GM04503 (cell line): ENCODE measurements around the gene SLC10A7.
"Not testable (repeated sequence)": the region's sequence is repeated elsewhere in the genome, so short reads cannot be mapped to it uniquely, and the experiment has no call there.

ENCODE experiments used
- DNase-seq: peaks from one replicate; pipeline ENCODE4 v3.0.0-alpha.2; 2012; ENCODE audit warnings: low read depth

The SLC10A7 gene

DNA sequence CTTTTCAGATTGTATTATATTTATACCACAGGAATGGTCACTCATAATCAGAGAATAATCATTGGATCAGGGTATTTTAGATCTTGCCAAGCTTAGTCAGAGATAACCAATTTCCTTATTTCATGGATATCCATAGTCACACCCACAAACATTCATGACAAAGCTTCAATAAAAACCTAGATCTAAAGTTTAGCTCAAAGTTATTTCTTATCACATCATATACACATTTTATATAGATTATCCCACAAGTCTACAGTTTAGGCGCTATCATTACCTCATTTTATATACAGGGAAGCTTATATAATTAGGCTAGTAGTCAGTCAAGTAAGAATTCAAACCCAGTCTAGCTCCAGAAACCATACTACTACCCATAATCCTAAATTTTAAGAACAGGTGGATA lies 82.3 kb downstream of the SLC10A7 start:
- DNase-seq = no peak

DNA sequence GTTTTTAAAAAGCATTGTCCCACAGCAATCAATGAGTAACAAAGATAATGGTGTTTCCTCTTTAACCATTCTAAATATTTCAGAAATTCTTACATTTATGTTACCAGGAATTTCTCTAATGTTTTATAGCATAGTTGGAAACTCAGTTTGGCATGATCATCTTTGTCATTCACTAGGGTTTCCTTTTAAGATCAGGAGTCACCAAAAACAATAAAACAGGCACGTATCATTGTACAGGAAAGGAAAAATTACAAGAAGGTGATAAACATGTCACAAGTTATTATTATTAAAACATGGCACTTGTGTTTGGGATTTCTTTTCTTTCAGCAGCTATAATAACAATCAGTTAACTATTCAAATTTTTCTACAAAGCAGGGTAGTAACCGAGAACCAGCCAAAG lies 84.0 kb downstream of the SLC10A7 start:
- no peak for DNase-seq

DNA sequence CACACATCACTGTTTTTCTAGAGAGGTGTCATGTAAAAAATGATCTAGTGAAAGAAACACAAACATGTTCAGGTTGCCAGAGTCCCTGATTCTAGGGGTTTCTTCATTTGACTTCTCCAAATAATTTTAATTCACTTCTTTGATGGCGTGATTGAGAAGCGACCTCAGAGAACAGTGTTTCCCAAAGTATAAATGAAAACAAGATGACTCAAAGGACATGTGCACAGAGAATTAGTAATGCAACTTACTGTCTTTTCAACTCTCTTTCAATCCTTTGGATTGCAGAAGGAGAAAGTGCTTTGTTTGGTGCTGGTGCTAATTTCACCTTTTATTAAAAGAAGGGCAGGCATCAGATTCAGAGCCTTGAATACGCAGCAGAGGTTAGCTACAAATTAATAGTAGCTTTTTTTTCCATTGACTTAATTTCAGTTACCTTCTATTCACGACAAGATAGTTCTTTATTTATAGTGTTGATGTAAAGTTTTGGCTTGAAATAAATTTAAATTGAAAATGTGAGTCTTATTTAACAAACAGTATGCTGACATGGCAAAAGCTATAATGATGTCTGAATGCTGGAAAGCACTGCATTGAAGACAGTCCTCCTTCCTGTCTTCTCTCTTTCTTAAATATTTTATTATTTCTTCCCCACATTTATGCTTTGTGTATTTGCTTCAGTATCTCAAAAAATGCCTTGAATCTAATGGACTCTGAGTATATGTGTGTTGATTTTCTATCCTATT lies 85.1 kb downstream of the SLC10A7 start:
- DNase-seq = no peak

DNA sequence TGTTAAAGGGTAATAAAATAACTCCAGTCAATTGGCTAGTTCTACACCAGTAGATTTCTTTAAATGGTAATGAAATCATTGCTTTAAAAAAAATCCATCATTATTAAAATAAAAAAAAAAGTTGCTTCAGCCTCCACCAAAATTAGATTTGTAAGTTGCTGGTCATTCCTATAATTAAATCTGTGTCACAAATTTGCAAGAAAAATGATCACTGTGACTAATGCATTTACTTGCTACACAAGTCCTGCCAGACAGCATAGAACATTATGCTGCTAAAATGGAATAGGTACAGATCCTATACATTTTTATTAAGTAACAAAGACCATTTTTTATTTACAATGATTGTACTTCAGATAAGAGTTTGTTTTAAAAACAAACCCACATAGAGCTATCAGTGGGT lies 85.8 kb downstream of the SLC10A7 start:
- DNase-seq = no peak

DNA sequence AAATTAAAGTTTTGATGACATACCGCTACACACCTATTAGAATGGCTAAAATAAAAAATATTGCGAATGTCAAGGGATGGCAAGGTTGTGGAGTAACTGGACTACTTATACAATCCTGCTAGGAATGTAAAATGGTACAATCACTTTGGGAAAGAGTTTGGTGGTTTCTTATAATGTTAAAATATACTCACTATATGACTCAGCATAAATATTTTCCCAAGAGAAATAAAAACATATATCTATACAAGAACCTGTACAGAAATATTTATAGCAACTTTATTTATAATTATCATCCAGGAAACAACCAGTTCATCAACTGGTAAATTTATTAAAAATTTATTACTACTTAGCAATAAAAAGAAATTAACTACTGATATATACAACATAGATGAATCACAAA lies 89.7 kb downstream of the SLC10A7 start:
- no peak for DNase-seq

DNA sequence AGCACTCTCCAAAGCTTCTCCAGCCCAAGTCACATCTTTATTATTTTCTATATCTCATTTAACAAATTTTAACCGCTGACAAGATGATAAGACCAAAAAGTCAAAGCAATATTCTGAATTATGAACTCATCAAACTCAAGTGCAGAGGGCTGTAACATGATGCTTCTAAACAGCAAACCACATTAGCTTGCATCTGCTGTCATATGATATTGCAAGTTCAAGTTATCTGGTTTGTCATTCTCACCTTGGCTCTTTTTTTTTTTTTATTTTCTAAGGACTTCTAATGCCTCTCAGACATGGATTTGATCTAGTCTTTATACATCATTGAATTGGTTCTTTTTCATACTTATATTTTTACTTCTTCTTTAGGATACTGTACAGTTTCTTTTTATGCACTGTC lies 93.4 kb downstream of the SLC10A7 start:
- no peak for DNase-seq

DNA sequence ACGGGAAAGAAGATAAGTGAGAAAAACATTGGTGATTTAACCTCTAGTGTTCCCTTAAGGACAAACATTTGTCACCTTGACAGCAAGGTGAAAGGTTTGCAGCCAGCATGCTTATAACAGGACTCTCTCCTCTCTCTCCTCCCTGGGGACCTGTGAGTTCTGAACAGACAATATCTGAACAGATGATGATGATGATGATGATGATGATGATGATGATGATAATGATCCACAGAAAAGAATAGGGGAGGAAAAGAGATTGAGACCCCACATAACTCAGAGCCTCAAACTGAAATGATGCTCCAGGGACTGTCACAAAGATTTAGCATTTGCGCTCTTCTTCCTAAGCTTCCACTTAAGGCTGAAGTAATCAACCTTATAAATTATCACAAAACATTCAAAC lies 103.9 kb downstream of the SLC10A7 start:
- no peak for DNase-seq

DNA sequence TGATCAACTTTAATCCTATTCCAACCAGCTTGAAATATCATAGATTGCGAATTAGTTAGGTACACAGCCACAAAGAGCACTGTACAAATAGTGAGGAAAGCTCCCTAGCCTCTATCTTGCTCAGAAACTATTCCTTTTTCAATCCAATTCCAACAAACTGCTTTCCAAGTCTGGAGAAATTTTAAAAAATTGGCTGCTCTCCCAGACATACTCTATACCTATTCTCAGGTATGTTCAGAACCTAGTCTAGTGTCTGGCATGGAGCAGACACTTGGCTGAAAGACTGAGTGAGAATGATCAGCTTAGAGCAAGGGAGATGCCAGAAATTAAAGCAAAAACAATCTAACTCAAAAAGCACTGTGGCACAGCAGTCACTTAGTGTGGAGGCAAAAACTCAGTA lies 105.9 kb downstream of the SLC10A7 start:
- DNase-seq = no peak

DNA sequence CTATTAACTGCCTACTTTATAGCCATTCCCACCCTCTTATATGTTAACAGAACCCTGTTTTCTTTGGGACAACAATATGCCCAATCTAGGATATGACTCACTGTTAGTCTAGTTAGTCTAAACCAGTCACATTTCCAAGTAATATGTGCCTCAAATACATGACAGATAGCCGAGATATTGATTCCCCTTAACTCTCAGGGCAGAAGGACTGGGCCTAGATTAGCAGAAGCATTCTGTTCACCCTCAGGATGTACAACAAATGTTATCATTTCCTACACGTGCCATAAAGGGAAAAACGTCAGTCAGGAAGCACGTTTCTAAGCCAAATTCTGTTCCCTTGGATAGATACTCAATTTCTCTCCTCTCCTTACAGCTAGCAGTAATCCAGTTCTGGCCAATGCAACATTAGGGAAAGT lies 114.1 kb downstream of the SLC10A7 start:
- no peak for DNase-seq

DNA sequence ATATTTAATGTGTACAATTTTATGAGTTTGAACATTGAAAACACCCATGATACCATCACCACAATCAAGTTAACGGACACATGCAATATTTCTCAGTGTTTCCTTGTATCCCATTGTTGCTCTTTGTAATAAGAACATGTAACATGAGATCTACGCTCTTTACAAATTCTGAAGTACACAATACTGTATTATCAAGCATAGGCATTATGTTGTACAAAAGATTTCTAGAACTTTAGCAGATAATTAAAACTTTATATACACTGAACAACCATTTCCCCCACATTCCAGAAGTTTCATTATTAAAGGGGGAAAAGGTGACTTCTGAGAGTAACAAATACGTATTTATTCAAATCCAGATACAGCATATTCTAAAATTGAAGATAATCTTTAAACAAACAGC lies 114.5 kb downstream of the SLC10A7 start:
- DNase-seq = no peak

DNA sequence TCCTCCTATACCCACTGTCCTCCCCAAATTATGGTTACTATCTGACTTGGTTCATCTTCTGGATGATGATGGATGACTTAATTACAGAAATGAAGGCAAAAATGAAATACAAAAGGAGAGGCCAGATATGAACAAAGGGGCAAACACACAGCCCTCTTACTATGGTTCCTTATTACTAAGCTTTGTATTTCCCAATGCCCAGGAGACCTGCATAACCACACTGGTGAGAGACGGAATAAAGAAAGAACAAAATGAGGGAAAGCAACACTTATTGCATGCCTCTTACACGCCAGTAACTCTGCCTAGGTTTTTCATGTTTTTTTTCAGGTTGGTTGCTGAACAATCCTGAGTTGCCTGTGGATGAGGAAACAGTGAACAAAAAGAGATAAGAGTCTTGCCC lies 120.5 kb downstream of the SLC10A7 start:
- no peak for DNase-seq

DNA sequence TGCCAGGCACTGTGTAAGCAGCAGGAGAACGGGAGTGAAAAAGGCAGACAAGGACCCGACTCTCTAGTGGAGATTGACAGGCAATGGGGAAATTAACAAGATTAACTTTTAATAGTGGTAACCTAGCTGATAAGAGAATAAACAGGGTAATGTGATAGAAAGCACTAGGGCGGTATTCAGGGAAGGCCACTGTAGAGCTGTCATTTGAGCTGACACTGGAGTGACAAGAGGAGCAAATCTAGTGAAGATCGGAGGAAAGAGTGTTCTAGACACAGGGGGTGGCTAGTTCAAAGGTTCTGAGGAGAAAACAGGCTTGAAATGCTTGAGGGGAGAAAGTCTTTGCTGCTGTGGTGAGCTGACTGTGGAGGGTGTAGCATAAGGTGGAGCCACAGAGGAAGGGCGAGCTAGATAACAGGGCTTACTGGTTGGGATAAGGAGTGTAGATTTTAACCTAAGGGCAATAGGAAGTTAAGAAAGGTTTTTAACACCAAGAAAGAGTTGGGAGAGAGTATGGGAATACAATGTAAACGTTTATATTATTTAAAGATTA lies 122.8 kb downstream of the SLC10A7 start:
- no peak for DNase-seq

DNA sequence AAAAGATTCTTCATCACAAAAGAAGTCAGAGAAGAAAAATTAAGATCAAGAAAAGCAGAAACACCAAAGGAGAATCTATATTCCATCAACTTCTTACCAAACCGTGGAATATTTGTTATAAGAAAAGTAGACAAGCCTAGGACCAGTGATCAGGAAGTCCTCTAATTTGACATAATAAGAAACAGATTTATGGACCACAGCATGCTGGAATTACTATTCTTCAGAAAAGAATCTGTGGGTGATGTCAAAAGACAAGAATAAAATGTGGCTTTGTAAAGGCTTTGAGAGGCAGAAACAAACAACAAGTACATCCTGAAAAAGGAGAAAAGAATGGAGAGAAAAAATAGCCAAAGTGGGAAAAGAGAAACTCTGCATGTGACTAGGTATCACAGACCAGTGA lies 123.3 kb downstream of the SLC10A7 start:
- DNase-seq = no peak

DNA sequence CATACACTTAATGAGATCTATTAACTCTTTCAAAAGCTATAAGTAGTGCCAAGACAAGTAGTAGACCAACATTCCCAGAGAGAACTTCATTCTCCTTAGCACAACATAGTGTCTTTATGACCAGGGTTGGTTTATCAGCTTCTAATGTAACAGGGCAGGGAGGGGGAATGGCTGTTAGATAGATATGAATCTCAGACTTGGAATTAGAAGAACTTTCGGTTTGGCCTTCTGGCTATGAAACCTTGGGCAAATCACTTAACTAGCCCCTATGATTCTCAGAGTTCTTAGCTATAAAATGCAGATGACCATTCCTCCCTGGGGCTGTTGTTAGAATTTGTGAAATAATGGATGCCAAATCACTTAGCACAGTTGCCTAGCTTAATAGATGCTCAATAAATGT lies 132.2 kb downstream of the SLC10A7 start:
- no peak for DNase-seq

DNA sequence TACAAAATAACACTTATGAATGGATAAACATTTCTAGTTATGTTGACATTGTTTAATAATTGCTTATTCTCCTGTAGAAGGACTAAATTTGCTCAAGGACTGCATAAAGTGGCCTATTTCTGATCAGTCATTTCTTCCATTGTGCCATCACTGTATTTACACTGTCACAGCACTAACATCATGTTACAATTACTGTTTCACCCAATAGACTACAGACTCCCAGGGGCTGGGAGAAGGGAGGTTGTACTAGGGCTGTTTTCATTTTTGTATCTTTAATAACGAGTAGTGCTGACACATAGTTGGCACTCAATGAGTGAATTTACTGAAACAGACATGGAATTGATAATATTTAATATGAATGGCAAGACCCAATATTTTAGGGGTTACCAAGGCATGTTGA lies 139.5 kb downstream of the SLC10A7 start:
- DNase-seq = no peak

DNA sequence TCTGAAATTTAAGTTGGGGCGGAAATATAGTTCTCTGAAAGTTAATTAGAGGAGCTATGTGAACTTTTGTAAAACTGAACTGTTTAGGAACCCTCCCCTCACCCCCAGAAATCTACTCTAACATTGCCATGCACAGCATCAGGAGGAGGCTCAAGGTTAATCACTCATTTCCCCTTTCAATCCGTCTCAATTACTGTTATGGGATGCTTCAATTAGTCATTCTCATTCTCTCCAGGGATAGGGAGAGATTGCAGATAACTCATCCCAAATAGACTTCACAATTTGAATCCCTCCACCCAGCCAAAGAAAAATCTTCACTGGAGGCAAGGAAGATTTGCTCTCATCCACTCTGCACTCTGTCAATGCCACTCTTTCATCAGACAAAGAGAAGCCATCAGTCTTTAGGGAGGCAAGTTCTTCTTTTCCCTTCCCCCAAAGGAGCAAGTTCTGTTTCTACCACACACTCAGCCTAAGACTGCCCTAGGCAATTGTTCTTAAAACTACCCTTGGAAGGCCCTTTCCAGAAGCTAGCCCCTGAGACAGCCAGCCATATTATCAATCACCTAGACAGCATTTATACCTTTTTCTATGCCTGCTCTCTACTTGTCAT lies 140.4 kb downstream of the SLC10A7 start:
- no peak for DNase-seq

DNA sequence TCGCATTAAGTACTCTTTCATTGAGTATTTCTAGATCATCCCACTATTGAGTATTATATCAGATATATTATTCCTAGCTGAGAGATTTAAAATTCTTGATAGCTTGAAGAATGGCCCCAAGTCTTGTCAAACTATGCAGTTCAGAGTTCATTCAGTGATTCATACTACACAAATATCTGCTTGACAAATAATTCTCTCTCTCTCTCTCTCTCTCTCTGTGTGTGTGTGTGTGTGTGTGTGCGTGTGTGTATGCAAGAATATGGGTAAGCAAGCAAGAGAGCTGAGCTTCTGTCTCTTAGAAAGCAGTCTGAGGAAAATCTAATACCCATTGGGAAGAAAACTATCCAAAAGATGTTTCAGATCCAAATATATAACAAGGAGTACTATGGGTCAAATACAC lies 142.0 kb downstream of the SLC10A7 start:
- DNase-seq = no peak

DNA sequence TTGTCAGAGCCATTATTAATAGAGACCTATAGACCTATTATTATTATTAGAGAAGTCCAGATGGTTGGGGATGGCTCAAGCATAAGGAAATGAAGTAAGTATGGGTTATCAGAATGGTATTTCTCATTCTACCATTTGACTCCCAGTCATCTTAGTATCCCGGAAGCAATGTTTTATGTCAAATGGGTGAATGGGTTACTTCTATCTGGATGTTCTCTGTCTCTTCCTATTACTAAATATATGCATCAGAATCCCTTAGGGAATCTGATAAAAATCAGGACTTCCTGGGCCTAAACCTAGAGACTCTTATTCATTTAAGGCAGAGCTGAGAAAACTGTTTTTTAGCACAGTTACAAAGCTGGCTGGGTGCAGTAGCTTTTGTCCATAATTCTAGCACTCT lies 149.9 kb downstream of the SLC10A7 start:
- DNase-seq = no peak

DNA sequence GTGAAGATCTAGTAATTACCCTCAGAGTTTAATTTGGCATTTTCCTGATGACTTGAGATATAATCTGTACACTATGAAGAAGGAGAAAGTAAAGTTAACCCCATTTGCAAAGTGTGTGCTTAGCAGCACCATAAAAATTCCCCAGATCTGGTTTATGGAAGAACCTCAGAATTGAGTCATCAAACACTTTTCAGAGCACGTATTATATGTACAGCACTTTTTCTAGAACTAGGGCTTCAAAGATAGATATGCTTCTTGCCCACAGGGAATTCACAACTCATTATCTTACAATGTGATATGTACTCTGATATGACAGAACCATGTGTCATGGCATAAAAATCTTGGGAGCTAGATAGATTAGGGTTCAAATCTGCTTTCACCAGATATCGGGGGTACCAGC lies 150.9 kb downstream of the SLC10A7 start:
- no peak for DNase-seq

DNA sequence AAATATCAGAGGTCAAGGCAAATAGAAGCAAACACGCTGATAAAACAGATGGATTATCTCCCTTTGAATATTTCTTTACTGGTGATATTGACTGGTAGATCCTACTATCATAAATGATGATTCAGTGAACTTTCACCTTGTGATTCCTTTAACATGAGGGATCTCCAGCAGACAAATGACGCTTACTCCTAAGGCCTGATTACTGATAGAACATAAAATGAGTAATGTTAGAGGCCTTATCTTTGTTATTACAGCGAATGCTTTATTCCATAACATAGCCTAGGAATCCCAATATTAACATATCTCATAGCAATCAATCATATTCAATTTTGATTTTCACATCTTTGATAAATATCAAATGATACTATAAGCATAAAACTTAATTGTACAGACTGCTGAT lies 152.3 kb downstream of the SLC10A7 start:
- no peak for DNase-seq

DNA sequence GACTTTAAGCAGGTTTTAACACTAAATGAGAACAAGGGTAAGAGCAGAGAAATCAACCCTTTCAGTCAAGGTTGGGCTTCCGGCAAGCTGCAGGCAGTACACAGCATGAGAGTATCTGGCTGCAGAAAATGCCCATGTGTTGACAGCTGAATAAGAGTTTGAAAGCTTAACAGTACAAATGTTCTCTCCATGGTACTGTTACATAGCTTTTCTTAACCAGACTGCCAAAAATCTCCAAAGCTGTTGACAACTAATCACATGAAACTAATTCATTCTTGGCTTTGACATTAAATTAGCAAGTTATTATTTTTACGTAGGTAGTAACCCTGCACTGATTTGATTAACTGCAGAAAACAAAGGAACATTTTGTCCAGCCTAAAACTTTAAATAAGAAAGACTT lies 153.5 kb downstream of the SLC10A7 start:
- DNase-seq = no peak

DNA sequence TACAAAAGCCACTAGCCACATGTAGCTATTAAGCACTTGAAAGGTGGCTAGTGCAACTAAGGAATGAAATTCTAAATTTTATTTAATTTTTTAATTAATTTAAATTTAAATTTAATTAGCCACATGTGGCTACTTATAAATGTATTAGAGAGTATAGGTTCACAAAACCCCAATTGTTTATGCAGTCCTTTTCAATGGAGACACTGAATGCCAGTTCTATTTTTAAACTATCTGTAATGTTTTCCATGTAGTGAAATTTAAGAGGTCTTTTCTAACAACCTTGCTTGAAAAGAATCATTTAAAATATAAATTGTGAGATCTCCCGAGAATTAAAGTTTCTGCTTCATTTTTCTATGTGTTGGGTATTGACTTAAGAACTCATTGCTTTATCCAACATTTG lies 154.4 kb downstream of the SLC10A7 start:
- no peak for DNase-seq

DNA sequence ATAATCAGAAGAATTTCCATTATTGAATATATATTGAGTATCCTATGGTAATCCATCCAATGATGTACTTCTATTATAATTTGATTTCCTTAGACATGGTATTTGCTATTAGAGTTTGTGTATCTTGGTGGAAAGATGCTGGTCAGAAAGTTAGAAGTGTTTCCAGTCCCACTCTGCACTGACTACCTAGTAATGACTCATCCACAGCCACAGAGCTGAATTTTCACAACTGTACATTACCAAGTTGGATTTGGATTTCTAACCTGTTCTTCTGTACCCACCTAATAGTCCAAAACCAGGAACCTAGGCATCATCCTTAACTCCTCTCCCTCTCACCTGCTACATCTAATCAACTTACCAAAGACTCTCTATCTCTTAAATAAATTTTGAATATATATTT lies 162.0 kb downstream of the SLC10A7 start:
- no peak for DNase-seq

DNA sequence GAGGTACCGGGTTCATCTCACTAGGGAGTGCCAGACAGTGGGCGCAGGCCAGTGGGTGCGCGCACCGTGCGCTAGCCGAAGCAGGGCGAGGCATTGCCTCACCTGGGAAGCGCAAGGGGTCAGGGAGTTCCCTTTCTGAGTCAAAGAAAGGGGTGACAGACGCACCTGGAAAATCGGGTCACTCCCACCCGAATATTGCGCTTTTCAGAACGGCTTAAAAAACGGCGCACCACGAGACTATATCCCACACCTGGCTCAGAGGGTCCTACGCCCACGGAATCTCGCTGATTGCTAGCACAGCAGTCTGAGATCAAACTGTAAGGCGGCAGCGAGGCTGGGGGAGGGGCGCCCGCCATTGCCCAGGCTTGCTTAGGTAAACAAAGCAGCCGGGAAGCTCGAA lies 171.6 kb downstream of the SLC10A7 start:
- DNase-seq = not testable (repeated sequence)
